ENCODE data around the gene TTBK1. TPM values are rescaled to one million over a fixed set of nuclear protein-coding genes. Genes with fewer than 3 reads are reported as not detected.

The TTBK1 gene
- total and polyA plus RNA-seq, 8 donors: 0.08 to 0.57 (median 0.16) TPM

DNA sequence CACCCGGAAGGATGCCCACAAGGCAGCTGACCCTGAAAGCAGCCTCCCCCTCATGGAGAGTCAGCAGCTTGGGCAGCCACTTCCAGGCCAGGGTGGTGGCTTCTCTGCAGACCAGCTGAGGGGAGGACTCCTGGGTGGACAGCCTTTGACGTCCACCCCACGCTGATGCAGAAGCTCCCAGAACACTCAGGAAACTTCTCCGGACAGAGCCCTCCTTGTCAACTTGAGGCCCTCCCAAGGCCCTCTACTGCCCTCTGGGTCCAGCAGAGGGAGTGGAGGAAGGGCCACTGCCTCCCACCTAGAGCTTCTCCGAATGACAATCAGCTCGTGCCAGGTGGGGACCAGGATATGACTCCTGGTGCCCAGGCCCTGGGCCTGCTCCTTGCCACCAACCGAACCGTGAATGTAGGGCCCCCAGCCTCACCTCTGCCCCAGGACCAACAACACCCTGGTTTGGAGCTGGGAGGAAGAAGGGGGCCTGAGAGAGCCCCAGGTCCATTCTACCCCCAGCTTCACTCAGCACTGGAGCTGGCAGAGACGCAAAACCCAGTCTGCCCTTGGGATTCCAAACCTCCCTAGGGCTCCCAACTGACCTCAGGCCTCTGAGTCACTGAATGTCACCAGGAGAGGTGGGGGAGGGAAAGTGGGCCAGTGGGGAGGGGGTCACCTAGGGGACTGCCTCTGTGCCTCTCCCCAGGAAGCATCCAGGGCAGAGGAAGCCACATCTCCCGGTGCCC lies 43.9 kb downstream of the TTBK1 start:
- intact Hi-C loops (cut with DNase I): no loop called here
- no peaks in the 10 kb centered on the region for H3K4me1 ChIP-seq
- ATAC-seq: peak in 2 of 4 donors; percentile 29 to 54
- no peaks in the 10 kb centered on the region for H3K36me3 ChIP-seq
- H3K4me3 ChIP-seq: no peak overlapping the region
- peaks cover 0 to 8% (median 3%) of the 10 kb centered on the region in 4 donors for H3K27me3 ChIP-seq
- H3K27ac ChIP-seq: no peak overlapping the region
- peak in 2 of 6 donors; percentile 8 to 44 for DNase-seq
- WGBS, 2 donors: 63 to 67% methylated on average over 10 of the region's 10 CpGs
- FAIRE-seq: no peak
- H3K9me3 ChIP-seq: no peaks in the 10 kb centered on the region
- TF ChIP-seq, protein P1, sequence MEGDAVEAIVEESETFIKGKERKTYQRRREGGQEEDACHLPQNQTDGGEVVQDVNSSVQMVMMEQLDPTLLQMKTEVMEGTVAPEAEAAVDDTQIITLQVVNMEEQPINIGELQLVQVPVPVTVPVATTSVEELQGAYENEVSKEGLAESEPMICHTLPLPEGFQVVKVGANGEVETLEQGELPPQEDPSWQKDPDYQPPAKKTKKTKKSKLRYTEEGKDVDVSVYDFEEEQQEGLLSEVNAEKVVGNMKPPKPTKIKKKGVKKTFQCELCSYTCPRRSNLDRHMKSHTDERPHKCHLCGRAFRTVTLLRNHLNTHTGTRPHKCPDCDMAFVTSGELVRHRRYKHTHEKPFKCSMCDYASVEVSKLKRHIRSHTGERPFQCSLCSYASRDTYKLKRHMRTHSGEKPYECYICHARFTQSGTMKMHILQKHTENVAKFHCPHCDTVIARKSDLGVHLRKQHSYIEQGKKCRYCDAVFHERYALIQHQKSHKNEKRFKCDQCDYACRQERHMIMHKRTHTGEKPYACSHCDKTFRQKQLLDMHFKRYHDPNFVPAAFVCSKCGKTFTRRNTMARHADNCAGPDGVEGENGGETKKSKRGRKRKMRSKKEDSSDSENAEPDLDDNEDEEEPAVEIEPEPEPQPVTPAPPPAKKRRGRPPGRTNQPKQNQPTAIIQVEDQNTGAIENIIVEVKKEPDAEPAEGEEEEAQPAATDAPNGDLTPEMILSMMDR (IDR thresholded peaks at IDR 0.05): no peak

DNA sequence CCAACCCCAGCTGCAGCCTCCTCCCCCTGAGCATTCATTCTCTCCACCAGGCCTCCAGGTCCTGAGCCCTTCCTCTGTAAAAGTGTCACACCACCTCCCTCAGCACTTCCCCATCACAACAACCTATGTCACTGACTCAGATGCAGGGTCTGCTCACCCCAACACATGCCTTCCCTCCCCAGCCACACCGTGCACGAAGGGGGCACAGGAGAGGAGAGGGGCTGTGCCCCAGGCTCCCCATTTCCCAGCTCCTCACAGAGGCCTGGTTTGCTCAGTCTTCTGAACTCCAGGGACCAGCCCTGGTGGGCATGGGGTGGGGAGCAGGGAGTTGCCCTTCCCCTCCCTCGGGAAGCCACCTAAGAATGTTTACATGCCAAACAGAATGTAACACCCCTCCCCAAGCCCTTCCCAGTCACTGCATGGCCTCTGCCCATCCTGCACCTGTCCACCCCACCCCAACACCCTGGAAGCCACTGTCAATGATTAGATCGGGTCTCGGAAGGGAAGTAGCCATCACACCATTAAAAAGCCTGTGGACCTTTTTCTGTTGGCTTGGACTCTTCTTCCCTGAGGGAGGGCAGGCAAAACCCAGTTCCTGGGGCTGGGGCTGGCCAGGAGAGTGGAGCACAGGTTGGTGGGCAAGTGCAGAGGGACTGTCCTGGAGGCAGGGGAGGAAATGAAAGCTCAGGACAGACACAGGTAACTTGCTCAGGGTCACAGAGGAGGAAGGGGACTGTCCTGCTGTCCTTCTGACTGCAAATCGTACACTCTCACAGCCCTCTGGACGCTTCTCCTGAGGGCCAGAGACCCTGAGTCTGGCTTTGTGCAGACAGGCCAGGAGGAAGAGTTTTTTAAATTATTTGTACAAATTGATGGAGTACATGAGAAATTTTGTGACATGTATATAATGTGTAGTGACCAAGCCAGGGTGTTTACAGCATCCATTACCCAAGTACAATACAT lies 44.7 kb downstream of the TTBK1 start:
- no peak for ATAC-seq
- no peaks in the 10 kb centered on the region for H3K4me1 ChIP-seq
- H3K4me3 ChIP-seq: no peak overlapping the region
- WGBS, 2 donors: 64 to 71% methylated on average over 5 to 7 of the region's 7 CpGs
- no peak overlapping the region for H3K27ac ChIP-seq
- peaks cover 0 to 8% (median 3%) of the 10 kb centered on the region in 4 donors for H3K27me3 ChIP-seq
- H3K36me3 ChIP-seq: no peaks in the 10 kb centered on the region
- H3K9me3 ChIP-seq: no peaks in the 10 kb centered on the region
- peak in 2 of 6 donors; percentile 2 to 31 for DNase-seq
- TF ChIP-seq, protein P1 (IDR thresholded peaks at IDR 0.05): no peak
- no peak for FAIRE-seq
- intact Hi-C loops (cut with DNase I): no loop called here

DNA sequence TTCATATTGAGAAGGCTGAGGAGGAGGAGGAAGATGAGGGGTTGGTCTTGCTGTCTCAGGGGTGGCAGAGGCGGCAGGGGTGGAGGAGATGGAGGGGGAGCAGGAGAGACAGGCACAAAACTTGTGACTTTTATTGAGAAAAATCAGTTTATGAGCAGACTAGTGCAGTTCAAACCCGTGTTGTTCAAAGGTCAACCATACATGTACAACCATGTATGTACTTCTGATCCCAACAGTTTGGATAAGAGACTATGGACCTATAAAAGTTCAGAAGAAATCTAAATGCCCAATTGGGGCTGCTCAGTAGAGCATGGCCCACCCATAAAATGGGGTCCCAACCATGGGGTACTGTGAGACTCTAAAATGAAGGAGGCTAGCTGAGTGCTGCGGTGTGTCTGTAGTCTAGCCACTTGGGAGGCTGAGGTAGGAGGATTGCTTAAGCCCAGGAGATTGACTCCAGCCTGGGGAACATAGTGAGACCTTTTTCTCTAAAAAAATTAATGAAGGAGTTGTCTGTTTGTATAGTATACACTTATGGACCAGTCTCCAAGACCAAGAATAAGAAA lies 47.1 kb downstream of the TTBK1 start:
- no peak for FAIRE-seq
- Histone ChIP-seq H3K4me3 (no peak overlapping the region), H3K4me1 (no peaks in the 10 kb centered on the region), H3K27me3 (no peaks in the 10 kb centered on the region), H3K9me3 (no peaks in the 10 kb centered on the region), H3K36me3 (no peaks in the 10 kb centered on the region), H3K27ac (no peak overlapping the region)
- TF ChIP-seq, protein P1 (IDR thresholded peaks at IDR 0.05): no peak
- no peak for ATAC-seq
- intact Hi-C loops (cut with DNase I): no loop called here
- DNase-seq: peak in 1 of 6 donors; percentile 19
- WGBS, 2 donors: 83 to 86% methylated on average over 3 of the region's 3 CpGs

DNA sequence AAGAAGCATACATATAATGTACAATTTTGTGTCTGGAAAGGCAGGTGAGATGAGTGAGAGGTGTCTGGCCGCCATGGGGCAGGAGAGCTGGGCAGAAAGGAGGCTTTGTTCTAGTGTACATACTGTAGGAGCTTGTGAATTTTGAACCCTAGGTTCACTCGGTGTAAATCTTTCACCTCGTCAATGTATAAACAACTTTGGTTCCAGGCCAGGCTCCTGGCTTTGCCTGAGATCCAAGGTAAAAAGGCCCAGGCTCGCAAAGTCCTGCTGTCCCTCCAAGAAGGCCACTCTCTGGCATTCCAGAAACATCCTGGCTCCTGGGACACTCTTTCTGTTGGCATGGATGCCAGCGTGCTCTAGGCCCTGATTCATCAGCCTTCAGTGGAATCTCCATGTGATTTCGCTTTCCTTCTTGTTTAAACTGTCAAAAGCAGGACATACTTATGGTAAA lies 47.6 kb downstream of the TTBK1 start:
- H3K27ac ChIP-seq: no peak overlapping the region
- no peak overlapping the region for H3K4me3 ChIP-seq
- H3K4me1 ChIP-seq: no peaks in the 10 kb centered on the region
- TF ChIP-seq, protein P1 (IDR thresholded peaks at IDR 0.05): no peak
- intact Hi-C loops (cut with DNase I): no loop called here
- whole genome bisulfite sequencing, 2 donors: 53 to 57% methylated on average over 6 of the region's 6 CpGs
- H3K27me3 ChIP-seq: no peaks in the 10 kb centered on the region
- DNase-seq (peak in 2 of 6 donors; percentile 5 to 11), ATAC-seq (no peak), FAIRE-seq (no peak)
- H3K9me3 ChIP-seq: no peaks in the 10 kb centered on the region
- no peaks in the 10 kb centered on the region for H3K36me3 ChIP-seq

Data from pancreas (tissue), 10 donors.